GM10248 (cell line): Measurements from ENCODE around the gene CST9.

Experiments used
- CTCF ChIA-PET: fragments of 300-600 bp; sonication (Branson Sonifier 250); formaldehyde crosslinking; extraction: SDS; loops from one replicate; lab custom pipeline; 2021; ENCODE audit warnings: antibody characterized with exemption; lab: Yijun Ruan, JAX
- POLR2A ChIA-PET: fragments of 350-650 bp; sonication (Branson Sonifier 250); formaldehyde crosslinking; extraction: SDS; loops from one replicate; lab custom pipeline; 2020; ENCODE audit warnings: antibody characterized with exemption; lab: Yijun Ruan, JAX
- DNase-seq: peaks from one replicate; pipeline ENCODE4 v3.0.0; 2012; ENCODE audit errors: extremely low spot score
- TF ChIP-seq, protein P1 (sequence below): IDR thresholded peaks from 2 replicates; pipeline ENCODE4 v1.5.1; 2012; ENCODE audit warnings: mild to moderate bottlenecking, low read depth; ENCODE audit errors: extremely low read depth, missing control alignments, control extremely low read depth

Gene CST9

DNA sequence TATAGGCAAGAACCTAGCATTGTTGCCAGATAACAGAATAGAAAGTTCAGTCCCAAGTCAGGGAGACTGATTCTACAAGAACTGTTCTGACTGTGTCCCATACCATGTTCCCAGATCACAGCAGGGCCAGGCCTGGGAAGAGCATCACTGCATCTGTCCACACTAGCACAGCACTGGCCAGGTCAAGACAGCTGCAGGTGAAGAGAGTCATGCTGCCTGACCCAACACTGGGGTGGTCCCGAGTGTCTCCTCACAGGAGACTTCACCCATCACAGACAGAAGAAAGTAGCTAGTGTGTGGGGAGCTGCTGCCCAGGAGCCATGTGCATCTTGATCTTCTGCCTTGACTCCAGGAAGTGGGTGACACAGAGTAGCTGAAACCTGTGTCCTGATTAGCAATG, 36.1 kb downstream of the CST9 start:
- ChIA-PET POLR2A (no interaction called here), CTCF (interaction anchor here (0.6 to 1.5 kb wide), 2 partner anchors 13 to 16 kb away, joined by 3 read pairs; no protein-coding TSS in a partner anchor)
- TF ChIP-seq, protein P1, sequence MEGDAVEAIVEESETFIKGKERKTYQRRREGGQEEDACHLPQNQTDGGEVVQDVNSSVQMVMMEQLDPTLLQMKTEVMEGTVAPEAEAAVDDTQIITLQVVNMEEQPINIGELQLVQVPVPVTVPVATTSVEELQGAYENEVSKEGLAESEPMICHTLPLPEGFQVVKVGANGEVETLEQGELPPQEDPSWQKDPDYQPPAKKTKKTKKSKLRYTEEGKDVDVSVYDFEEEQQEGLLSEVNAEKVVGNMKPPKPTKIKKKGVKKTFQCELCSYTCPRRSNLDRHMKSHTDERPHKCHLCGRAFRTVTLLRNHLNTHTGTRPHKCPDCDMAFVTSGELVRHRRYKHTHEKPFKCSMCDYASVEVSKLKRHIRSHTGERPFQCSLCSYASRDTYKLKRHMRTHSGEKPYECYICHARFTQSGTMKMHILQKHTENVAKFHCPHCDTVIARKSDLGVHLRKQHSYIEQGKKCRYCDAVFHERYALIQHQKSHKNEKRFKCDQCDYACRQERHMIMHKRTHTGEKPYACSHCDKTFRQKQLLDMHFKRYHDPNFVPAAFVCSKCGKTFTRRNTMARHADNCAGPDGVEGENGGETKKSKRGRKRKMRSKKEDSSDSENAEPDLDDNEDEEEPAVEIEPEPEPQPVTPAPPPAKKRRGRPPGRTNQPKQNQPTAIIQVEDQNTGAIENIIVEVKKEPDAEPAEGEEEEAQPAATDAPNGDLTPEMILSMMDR = no peak
- peak; percentile 2 for DNase-seq

DNA sequence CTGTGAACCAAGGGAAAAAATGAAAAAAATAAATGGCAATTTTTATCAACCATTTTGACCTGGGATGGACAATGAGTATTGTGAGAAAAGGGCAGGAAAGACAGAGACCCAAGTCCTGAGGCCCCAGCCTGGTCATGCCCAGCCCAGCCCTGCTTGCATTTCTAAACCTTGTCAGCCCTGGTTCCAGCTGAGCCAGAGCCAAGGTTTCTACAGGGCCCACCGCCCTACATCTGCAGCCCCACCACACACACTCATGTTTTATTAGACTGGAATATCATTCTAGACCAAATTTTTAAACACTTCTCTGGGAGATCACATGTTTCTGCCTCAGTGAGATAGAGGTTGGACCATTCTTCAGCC, 36.8 kb downstream of the CST9 start:
- ChIA-PET CTCF (no interaction called here), POLR2A (no interaction called here)
- DNase-seq = no peak
- TF ChIP-seq, protein P1 = no peak

DNA sequence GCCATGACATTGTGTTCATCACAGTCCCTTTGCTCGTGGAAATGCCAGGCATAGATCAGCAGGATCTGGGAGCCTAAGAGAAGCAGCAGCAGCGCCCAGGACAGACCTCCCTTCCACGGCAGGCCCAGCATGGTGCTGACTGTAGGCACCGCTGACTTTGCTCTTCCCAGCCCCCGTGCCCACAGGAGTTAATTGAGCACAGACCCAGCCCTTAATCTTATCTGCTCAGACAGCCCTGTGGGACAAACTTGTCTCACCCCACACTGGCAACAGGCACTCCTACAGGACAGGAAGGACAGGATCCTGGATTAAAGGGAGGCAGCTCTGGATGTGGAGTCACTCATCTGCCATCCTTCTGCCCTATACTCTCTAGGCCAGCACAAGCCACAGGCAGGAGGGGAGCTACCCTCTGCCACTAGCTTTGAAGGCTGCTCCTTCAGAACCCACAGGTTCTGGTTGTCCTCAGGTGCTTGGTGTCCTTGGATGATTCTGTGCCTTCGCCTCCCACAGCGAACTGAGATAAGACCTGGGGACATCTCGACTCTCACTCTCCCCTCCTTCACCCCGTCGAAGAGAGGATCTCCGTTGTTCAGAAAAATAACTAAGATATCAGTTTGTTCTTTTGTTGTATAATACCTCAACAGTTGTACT, 37.3 kb downstream of the CST9 start, which contains the start of gene CST9L:
Gene CST9L, minus strand, starts transcription at position 165 of the 651 bp plus-strand sequence. Its CDS starts 34 bp downstream, at position 131.
- DNase-seq = no peak
- ChIA-PET POLR2A (no interaction called here), CTCF (no interaction called here)
- TF ChIP-seq, protein P1 = no peak

DNA sequence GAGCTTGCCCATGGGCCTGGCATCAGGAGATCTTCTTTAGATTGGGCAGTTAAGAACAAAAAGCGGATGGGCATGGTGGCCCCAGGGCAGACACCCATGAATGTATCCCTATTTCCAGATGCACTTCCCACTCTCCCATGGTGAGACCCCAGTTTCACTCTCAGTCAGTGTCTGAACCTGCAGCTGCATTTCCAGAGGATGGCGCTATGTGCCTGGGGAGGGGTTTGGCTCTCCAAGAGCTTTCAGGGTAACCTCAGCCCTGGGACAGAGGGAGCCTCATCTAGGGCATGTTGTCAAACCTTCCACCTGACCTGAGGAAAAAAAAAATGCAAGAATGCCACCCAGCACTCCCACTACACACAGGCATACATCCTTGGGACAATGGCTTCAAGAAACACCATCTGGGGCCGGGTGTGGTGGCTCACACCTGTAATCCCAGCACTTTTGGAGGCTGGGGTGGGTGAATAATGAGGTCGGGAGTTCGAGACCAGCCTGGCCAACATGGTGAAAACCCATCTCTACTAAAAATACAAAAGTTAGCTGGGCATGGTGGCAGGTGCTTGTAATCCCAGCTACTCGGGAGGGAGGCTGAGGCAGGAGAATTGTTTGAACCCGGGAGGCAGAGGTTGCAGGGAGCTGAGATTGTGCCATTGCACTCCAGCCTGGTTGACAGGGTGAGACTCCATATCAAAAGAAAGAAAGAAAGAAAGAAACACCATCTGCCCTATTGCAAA, 39.4 kb downstream of the CST9 start:
- POLR2A ChIA-PET = no interaction called here
- CTCF ChIA-PET = no interaction called here
- TF ChIP-seq, protein P1 = no peak
- DNase-seq = no peak

DNA sequence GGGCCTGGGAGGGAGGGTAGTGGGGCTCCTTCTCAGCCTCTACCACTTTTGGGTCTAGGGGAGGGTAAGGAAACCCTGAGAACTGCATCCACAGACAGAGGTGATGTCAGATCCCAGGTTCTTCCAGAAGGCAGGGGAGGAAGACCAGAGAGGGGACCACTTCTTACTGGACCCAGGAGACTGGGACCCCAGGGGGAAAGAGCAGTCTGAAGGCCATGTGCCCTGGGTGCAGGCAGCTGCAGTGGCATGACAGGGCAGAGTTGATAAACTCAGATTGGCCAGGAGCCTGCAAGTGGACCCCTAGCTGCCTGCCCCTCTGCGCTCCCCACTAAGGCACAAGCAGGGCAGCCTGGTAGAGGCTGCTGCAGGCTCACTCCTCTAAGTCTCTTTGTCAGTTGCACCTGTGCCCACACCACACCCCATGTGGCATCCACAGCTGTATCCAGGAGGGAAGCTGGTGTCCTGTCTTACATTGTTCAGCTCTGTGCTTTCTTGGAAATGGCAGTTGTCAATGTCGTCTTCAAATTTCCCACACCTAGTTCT, 40.1 kb downstream of the CST9 start:
- TF ChIP-seq, protein P1 = no peak
- no peak for DNase-seq
- ChIA-PET POLR2A (no interaction called here), CTCF (interaction anchor here (1.3 kb wide), 1 partner anchor 12 kb away, joined by 4 read pairs; no protein-coding TSS in a partner anchor)

DNA sequence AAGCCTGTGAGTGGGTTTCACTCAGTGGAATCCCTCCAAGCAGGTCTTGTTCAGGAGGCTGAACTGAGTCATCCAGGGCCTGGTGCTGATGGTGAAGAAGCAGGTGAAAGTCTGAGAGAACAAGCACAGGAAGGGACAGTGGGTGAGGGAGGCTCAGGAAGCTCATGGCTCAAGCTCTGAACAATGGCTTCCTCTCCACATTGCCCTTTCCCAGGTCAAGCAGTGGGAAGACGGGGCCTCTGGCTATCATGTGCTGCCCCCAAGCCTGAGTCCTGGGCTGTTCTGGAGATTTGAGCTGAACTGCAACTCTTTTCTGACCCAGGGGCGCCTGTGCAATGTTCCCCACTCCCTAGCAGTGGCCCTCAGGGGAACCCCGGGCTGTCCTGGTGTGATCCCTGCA, 40.8 kb downstream of the CST9 start:
- TF ChIP-seq, protein P1 = no peak
- DNase-seq = no peak
- ChIA-PET POLR2A (no interaction called here), CTCF (interaction anchor here (1.0 to 1.3 kb wide), 2 partner anchors 11 to 123 kb away, joined by 4 read pairs; no protein-coding TSS in a partner anchor)
